ENCODE results near the gene DPP10. TPM values are rescaled to one million over a fixed set of nuclear protein-coding genes. Genes with fewer than 3 reads are reported as not detected.
"Not testable (repeated sequence)": the region's sequence is repeated elsewhere in the genome, so short reads cannot be mapped to it uniquely, and the experiment has no call there.

The DPP10 gene
- total RNA-seq, 1 donor from 2014 or later: 1.0 TPM

DNA sequence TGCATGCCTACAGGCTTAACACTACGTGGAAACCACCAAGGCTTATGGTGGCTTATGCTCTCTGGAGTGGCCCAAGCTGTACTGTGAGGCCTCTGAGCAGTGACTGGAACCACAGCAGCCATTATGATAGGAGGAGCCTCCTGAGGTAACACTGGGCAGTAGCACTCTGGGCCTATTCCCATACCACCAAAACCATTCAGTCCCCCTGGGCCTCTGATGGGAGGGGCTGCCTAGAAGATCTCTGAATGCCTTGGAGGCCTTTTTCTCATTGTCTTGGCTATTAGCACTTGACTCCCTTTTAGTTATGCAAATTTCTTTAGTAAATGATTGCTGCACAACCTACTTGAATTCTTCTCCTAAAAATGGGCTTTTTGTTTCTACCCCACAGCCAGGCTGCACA lies 985.0 kb downstream of the DPP10 start:
- no peak for DNase-seq (ENCODE audit: low spot score)

DNA sequence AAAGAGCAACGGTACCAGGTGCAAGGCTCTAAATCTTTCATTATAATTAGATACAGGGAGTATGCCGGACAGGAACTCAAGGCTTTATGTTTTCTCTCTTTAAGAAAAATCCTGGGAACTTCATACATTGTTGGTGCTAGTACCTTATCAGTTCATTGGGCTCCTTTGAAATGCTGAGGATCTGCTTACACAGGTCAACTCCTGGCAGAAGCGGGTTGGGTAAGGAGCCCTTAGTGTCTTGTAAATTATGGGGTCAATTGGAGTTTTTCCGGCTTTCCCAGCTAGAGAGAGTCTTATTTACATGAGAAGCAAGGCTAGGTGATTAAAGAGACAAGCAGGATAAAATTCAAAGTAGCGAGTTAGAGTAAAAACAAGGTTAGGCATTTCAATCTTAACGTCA lies 998.3 kb downstream of the DPP10 start:
- not testable (repeated sequence) for DNase-seq (ENCODE audit: low spot score)

DNA sequence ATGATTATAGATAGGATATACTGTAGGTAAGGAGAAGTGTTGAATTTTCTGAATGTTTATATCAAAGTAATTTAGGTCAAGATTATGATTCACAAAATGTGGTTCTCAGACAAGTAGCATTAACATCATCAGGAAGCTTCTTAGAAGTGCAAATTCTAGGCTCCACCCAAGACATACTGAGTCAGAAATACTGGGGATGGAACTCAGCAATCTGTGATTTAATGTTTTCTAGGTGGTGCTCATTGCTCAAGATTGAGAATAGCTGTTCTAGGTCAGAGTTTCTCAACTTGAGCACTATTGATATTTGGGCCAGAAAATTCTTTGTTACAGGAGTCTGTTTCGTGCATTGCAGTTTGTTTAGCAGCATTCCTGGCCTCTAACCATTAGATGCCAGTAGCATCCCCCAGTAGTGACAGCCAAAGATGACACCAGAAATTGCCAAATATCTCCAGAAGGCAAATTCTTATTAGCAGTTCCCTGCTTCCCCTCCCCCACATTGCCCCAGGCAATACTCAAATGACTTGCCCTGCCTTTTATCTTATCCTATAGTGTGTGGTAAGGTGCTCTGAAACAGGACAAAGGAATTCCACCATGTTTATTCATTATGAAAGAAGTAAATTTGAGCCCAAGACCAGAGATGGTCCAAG lies 1001.2 kb downstream of the DPP10 start:
- DNase-seq (ENCODE audit: low spot score): no peak

DNA sequence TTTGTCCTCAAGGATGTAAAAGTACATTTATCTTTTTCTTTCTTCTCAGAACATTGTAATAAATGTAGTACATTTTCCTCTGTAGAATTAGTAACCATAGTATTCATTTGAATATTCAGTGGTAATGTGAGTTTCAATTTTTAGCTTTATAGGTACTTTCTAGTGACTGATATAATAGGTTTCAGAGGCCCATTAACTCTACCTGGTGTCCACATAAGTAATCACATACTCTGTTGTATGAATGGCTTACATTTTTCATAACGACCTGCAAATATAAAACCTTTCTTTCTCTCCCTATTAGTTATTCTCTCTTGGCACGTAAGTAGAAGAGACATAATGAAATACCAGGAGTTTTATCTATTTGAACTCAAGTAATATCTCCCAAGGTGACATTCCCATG lies 1017.6 kb downstream of the DPP10 start:
- no peak for DNase-seq (ENCODE audit: low spot score)

DNA sequence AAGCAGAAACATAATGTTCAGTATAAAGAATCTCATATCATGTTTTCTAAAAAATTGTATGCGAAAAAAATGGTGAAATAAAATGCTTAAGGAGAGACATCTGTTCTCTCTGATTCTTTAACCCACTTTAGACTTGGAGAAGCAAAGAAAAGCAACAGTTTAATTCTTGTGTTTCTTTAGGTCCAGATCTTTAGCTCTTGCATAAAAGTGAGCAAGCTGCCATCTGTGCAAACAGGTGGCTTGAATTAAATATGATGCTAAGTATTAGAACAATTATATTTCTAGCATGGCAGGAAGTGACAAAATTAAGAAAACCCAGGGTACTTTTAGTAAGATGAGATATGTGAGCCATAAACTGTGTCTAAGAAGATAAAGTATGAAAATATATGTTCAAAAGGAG lies 1038.3 kb downstream of the DPP10 start:
- no peak for DNase-seq (ENCODE audit: low spot score)

DNA sequence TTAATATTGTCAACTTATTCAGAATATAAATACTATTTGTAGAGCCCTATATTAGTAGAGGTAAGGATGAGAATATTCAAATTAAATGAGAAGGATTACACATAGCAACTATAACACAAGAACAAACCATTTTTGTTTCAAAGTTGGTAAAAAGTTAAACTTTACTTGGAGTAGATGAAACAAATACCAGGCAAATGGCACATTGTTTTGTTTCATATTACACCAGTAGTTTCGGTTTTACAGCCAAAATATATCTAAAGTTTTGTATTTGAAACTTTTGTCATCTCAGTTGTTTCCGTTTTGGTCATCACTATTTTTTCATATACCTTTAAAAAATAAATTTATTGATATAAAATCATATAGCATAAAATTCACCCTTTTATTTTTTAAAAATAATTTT lies 1039.4 kb downstream of the DPP10 start:
- no peak for DNase-seq (ENCODE audit: low spot score)

DNA sequence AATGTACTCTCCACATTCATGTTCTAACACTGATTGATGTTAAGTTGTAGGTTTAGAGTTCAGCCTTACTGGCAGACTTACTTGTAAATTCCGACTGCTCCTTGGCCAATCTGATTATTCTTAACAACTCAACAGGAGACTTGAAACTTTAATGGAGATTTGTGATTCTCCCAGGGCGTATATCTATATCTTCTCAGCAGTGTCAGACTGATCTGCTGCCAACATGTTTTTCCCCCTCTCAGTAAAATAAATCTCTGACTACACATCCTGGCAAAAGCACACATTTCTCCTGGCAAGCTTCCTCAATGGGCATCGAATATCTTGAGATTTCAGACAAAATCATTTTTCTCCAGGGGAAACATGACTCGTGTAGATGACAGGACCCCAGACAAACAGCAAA lies 1041.2 kb downstream of the DPP10 start:
- no peak for DNase-seq (ENCODE audit: low spot score)

DNA sequence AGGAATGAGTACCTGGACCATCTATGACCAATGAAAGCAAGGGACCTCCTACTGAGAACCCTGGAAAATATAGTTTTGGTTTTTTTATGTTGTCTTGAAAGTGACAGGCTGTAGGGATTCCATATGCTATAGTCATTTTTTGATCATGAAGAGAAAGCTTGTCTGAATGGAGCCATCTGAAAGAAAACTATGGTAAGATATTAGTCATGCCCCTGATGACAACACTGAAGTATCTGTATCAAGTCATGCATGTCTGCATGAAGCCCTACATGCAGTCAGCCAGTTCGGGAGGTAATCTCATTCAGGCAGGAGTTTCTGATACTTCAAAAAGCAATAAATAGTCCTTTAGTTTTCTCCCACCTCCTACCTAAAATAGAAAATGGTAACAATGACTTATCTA lies 1042.0 kb downstream of the DPP10 start:
- DNase-seq (ENCODE audit: low spot score): no peak

DNA sequence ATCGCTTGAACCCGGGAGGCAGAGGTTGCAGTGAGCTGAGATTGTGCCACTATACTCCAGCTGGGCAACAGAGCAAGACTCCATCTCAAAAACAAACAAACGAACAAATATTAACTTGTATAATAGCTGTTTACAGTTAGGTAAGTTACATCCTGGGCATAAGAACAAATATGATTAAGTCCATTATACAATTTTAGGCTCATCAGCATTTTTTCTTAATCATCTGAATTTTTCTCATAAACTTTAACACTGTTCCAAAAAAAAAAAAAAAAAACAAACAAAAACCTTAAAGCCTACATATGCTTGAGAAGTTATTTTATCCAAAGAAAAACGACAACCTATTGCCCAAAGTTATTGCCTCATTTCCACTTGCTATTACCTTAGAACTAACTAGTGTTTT lies 1042.5 kb downstream of the DPP10 start:
- DNase-seq (ENCODE audit: low spot score): no peak

DNA sequence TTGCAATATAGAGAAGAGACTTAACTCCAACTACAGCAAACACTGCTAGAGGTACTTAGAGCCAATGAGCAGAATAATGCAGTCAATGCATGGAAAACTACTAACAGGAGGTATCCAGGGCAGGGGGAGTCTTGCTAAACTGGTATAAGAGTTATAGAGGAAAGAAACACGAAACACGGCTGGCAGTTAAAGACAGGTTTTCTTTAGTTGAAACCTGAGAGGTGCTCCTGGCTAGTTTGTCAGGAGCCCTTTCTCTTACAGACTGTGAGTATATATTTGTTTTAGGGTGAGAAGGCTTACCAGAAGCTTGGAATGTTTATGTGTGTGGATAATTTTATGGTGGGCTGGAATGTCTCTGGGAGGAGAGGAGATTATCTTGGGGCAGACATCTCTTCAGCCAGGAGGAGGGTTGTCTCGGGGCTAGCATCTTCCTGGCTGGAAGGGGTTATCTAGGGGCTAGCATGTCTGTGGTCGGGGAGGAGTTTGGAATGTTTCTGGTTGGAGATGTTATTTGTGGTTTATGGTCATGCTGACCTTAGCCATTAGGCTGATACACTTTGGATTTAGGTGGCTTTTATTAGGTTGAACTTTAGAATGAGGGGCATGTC lies 1048.8 kb downstream of the DPP10 start:
- no peak for DNase-seq (ENCODE audit: low spot score)

DNA sequence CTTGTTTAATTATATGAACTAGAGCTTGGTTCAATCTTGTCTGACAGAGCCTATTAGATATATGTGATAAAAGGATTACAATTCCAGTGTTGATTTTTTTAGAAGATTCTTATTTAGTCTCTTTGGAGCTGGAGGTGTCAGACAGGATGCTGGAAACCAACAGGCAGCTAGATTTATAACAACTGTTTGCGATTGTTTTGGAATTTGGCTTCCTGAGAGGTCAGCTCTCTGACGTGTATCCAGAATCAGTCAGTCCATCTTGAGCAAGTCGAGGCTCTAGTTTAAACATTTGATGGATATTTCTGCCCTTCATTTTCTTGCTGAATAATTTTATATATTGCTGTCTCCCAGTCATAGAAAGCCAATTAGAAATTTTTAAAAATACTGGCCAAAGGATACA lies 1062.9 kb downstream of the DPP10 start:
- DNase-seq (ENCODE audit: low spot score): no peak

DNA sequence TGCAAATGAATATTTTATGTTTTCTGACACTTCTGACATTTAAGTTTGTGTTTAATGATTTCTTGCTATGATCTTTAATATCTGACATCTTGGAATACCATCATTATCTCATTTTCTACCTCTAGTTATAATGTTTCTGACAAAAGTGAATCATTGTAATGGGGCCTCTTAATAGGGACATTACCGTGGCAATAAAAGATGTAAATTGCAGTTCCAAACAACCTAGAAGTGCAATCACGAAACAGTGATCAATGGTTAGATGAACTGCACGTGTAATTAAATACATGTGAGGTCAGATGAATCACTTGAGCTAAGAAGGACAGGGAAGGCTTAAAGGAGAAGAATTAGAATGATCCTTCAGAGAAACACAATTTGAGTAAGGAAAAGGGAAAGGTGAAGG lies 1078.3 kb downstream of the DPP10 start:
- DNase-seq (ENCODE audit: low spot score): no peak

DNA sequence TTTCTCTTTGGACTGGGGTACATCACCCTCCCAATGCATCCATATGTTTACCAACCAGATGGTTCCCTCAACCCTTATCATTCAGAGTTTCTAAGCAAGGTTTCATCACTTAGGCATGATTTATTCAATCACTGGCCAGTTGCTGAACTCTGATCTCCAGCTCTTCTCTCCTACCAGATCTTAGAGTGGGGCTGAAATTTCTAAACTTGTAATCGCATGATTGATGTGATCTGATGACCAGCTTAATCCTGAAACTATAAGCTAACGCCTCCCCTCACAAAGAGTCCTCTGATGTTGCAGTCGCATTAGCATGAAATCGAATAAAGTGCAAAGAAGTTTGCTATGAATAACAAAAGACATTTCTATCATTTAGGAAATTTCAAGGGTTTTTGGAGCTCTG lies 1082.0 kb downstream of the DPP10 start:
- DNase-seq (ENCODE audit: low spot score): no peak

DNA sequence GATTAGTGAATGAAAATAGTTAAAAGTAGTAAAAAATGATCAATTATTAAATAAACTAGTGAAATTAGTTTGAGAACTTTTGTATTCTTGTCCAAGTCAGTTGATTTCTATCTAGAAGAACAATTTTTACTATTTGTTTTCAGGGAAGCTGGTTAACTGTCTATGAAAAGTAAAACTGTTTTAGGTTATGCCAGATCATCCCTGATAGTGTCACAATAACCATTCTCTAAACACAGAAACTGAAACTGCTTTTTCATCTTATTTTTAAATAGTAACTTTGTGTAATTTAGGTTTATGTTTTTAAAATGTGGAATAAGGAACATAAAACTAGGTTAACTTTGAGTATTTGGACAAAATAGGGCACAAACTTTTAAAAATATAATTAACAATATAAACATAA lies 1087.2 kb downstream of the DPP10 start:
- no peak for DNase-seq (ENCODE audit: low spot score)

DNA sequence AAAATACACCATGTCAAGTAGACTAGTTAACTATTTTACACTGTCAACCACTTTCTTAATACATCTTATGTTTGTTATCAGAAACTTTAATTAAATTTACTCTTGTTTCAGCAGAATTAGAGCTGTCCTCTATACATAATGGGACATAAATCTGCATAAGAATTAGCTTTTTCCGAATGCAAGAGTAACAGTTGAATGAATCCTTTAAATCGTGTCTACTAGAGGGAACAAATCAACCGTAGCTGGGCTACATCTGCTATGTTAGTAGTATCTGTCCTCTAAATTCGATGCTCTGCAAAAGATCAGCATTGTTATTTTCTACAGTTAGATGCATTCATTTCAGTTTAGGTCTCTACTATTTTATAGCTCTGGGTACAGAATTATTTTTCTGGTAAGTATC lies 1090.6 kb downstream of the DPP10 start:
- DNase-seq (ENCODE audit: low spot score): no peak

DNA sequence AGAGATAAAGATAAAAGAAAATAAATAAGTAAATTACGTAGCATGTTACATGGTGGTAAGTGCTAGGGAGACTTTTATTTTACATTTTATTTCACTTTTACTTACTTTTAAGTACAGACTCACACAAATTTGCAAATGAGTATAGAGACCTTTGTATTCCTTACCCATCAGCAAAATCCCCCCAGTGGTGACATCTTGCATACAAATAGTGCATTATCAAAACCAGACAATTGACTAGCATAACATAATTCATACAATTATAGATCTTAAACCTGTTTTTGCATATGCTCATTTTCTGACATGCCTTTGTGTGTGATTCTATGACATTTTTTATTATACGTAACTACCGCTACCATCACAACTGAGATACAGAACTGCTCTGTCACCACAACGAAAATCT lies 1099.4 kb downstream of the DPP10 start:
- DNase-seq (ENCODE audit: low spot score): no peak

DNA sequence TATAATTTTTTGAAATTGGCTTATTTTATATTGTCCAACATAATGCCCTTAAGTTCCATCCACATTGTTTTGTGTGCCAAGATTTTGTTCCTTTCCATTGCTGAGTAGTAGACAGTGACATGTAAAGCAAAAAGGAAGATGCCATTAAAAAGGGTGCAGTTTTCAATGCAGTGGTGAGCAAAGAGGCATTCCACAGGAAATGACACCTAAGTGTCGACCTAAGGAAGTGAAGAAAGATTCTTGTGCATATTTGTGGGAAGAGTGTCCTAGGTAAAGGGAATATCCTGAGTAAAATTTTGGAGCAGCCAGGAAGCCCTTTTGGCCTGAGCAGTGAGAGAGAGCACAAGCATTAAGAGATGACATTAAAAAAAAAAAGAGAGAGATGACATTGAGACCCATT lies 1099.9 kb downstream of the DPP10 start:
- DNase-seq (ENCODE audit: low spot score): no peak

DNA sequence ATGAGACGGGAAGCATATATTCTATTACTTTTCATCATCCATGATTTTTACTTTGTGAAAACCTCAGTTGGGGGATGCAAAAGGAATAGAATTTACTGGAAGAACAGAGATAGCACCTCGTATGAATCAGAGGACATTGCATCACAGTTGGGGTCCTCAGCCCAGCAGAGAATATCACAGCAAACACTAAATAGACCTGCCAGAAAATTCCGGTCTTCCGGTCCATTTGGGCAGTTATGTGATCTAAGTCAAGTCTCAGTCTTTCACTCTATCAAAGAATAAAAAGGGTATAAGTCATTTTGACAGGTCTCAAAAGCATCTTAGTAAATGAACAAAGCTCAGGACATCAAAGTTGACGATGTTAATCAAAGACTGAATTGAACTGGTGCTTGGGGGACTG lies 1100.6 kb downstream of the DPP10 start:
- DNase-seq (ENCODE audit: low spot score): no peak

DNA sequence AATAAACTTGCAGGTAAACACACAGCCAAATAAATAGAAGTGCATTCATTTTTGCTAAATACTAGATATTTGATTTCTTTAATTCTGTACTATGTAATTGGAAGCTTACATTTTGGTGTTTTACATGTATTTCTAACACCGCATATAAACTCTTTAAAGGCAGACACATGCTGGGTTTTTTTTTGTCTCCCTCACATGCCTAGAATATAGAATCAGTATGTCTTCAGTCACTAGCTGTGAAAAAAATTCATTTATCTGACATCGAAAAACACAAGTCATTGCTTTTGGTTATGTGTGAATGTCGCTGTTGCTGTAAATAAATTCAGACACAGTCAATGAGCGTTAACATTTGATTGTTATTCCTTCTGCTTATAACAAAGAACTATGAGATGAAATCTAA lies 1101.0 kb downstream of the DPP10 start:
- DNase-seq (ENCODE audit: low spot score): no peak

DNA sequence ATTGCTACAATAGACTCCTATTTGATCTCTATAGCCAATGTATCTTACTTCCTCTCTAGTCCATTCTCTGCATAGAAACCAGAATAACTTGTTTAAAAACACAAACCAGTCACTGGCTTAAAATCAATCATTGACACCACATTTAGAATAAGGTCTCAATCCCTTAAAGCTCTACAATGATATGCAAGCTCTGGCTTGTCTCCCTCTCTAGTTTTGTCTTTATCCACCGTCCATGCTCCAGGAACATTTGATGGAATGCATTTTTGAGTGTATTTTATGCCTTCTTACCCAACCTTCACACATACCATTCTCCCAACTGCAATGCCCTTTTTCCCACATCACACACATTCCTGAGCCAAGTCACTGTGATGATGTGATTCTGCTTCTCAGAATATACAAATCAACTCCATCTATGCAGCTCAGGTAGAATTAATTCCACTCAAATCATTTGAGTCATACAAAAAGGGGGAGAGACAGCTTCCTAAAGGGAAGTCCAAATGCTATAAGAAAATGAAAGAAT lies 1107.2 kb downstream of the DPP10 start:
- no peak for DNase-seq (ENCODE audit: low spot score)

DNA sequence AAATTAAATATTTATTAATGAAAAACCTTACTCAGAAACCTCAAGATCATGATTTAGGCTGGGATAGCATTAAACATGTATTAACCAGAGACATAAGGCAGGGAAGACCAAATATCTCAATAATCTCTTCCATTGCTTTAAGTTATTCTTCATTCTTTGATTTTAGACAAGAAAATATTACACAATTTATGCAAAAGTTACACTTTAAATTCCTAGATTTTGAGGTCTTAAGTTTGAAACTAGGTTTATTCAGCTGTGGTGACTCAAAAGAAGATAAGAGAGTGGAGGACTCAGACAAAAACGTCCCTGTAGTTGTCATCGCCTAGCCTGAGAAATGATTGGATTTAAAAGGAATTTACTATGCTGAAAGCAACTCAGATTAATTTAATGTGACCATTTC lies 1110.3 kb downstream of the DPP10 start:
- no peak for DNase-seq (ENCODE audit: low spot score)

DNA sequence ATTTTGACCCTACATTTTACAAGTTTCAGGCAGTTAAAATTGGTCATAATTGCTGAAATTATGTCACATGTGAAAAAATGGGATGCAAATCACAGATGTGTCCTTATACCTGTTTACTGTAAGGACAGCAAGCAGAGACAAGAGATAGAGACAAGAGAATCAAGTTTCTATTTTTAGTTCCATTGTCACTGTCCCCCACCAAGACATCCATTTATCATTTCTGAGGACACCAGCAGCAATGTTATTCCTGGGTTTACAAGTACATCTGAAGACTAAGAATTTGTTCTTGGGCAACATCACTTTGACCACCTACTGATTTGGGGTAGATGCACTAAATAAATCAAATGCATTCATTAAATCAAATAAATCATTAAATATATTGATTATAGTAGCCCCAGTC lies 1111.7 kb downstream of the DPP10 start:
- no peak for DNase-seq (ENCODE audit: low spot score)

DNA sequence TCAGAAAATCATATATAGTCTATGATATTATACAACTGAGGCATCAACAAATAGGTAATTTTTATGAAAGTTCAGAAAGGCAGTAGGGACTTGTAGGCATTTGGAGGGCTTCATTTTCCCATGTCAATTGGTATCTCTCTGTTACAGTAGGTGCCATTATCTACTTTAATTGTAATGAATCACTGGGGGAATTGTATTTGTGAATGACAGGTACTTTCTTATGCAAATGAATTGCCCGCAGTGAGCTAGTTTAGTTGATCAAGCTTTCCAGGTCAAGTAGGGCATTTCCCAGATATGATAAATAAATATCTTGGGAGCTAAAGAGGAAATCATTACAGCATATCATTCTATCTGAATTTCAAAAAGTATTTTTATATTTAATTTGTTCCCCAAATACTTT lies 1116.3 kb downstream of the DPP10 start:
- no peak for DNase-seq (ENCODE audit: low spot score)

DNA sequence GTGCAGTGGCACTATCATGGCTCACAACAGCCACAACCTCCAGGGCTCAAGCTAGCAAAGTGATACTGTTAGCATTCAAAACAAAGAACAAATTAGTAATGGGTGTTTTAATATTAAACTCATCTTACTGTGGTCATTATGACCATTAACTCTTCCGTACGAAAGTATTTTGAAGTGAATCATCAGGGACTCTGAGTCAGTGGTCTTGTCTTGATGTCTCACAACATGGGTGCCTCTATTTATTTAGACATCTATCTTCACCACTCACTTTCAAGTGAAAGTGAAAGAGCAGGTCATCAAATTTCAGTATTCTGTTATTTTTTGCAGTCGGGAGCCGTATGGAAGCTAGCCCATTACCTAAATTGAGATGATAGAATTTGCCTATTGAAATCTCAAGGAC lies 1118.2 kb downstream of the DPP10 start:
- DNase-seq (ENCODE audit: low spot score): no peak

Data from ureter (tissue), 1 donor.